ENCODE results near the gene SENP8. TPM values are rescaled to one million over a fixed set of nuclear protein-coding genes. Genes with fewer than 3 reads are reported as not detected.

Gene SENP8
- total and polyA plus RNA-seq, 2 of the 8 experiments (the other 6 are each of a cell fraction or from before 2014, with no cell fraction given): 4.1 to 6.0 TPM

- TF ChIP-seq EP300 (IDR thresholded peaks at IDR 0.05; ENCODE audit: borderline replicate concordance in 1 of 2, low read depth in 2 of 2, low read length in 2 of 2) (no peak), SIX5 (IDR thresholded peaks at IDR 0.05; ENCODE audit: low read depth, low read length) (no peak), MAX (IDR thresholded peaks at IDR 0.05) (no peak), ZNF274 (IDR thresholded peaks at IDR 0.05; ENCODE audit: borderline replicate concordance, extremely low read depth, low read length) (no peak), PHF8 (conservative IDR thresholded peaks at IDR 0.05; ENCODE audit: low read depth, low read length) (no peak), RAD21 (IDR thresholded peaks at IDR 0.05 in 1 of 2, conservative IDR thresholded peaks at IDR 0.05 in 1 of 2; ENCODE audit: low read depth in 2 of 2, low read length in 2 of 2) (peak; percentile 97 to 98), EZH2 (IDR thresholded peaks at IDR 0.05; ENCODE audit: low read depth, low read length, severe bottlenecking) (no peak), CHD1 (IDR thresholded peaks at IDR 0.05; ENCODE audit: low read depth, low read length) (no peak), JUND (IDR thresholded peaks at IDR 0.05; ENCODE audit: low read length) (no peak), NANOG (IDR thresholded peaks at IDR 0.05; ENCODE audit: insufficient read depth, low read depth, low read length, poor library complexity, severe bottlenecking) (no peak), CREB1 (IDR thresholded peaks at IDR 0.05) (peak; percentile 49; the same call in 1 of the 2 replicates), SIRT6 (IDR thresholded peaks at IDR 0.05; ENCODE audit: low read length) (no peak), CTCF (IDR thresholded peaks at IDR 0.05; ENCODE audit: control extremely low read depth in 1 of 3, insufficient read depth in 1 of 3, low read depth in 1 of 3, low read length in 3 of 3) (peak; percentile 64 to 95 (median 88)), ATF2 (IDR thresholded peaks at IDR 0.05; ENCODE audit: low read length) (no peak), YY1 (IDR thresholded peaks at IDR 0.05; ENCODE audit: low read depth, low read length) (0 out of 2 replicates have a peak, but pooled peaks have one; percentile 38), KDM1A (IDR thresholded peaks at IDR 0.05; ENCODE audit: borderline replicate concordance, low read length) (no peak), SRF (IDR thresholded peaks at IDR 0.05; ENCODE audit: low read depth, low read length) (no peak), CTBP2 (IDR thresholded peaks at IDR 0.05; ENCODE audit: borderline replicate concordance, insufficient read depth, insufficient read length, low read length) (no peak)
Observed at GRCh38 chr15:72155635-72156616, 37.7 kb downstream of the SENP8 start (continued).
